CD4-positive, alpha-beta T cell treated with Interleukin-4 for 4 hours (primary cell): ENCODE measurements around the gene DNAH10.

Experiments used
- DNase-seq: peaks from one replicate; pipeline ENCODE4 v3.0.0-alpha.2; 2020

Gene DNAH10

DNA sequence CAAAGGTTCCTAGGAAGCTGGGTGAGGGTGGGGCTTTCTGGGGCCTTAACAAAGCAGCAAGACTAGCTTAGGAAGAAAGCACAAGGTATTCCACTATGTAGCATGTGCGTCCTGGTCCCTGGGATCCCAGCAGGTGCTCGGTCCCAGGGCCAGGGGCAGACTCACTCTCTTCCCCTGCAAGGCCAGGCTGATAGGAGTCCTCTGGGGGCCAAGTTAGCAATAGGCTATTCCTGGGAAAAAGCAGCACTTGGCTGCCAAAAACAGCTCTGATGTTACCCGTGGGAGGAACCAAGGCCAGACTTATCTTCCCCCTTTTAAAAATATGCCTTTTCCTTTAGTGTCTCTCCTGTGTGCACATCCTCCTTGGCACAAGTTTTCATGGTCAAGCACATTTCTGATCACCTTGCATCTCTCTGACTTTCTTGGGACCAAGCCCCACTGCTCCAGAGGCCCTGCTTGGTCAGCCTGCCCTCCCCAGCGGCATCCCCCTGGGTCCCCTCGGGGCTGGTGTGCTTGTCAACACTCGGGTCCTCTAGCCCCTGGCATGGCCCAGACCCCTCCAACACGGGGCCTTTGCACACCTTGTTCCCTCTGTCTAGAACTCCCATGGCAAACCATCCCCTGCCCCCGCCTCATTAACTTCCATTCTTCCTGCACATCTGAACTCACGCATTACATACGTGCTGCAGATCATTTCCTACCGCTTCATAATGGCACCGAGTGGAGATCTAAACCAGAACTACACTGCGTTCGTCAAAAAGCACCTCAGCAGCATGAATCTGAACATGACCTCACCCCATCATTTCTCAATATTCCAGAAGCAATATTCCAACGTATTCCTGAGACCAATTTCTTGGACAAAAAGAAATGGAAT lies 188.6 kb downstream of the DNAH10 start:
- no peak for DNase-seq

DNA sequence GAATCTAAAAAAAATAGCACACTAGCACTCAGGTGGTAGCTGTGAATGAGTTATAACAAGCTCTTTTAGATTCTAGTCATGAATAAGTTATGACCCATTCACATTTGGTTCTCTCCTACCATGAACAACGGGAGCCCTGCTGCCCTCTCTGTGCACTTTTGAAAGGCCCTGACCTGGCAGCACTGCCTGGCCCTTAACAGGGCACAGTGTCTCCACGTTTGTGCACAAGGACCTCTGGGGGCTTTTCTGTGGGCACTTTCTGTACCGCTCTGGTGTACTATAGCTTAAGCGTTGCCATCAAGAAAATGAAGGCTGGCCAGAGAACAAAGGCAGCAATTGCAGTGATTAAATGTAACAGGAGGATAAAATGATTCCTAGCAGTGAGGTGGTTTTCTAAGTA lies 189.4 kb downstream of the DNAH10 start:
- DNase-seq = no peak

DNA sequence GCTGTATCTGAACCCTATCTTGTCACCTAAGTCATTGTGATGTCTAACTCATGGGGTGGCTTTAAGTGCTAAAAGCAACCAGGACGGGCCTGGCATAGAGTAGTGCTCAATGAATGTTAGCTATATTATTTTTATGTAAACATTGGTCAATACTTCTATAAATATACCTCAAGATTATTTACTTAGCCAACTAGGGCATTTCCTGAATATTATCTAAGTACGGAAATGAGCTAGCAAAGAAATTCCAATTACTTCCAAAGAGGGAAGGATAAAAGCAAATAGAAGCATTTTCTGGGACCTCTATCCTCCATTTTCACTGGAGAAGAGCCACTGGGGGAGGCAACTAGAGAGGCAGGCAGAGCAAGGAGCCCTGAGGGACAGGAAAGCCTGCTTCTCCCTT lies 189.9 kb downstream of the DNAH10 start:
- no peak for DNase-seq

DNA sequence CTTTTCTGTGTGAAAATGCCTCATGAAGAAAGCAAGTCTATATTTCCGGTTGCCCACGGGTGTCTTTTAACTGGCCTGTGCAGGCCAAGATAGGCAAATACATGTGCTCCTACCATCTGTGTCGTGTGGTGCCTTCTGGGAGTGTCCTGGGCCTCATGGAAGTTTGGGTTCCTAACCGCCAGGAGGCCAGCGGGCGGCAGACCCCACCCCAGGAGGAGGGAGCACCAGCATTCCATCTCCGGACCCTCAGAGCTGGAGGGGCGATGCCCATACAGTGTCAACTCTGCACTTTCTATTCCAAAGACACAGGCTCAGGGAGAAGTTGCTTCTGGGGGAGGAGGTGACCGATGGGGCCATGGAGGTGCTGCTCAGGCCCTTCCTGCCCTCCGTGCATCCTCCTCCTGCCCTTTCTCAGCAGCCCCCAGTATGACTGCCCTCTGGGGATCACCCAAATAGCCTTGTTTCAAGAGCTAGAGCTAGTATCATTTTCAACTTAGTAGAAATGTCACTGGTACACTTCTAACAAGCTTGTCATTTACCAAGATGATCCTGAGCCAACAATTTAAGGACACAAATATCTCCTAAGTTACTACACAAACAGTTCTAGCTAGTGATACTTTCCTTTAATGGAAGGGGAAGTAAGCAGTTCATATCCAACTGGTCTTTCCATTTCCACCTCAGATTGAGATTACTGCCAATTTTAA lies 192.7 kb downstream of the DNAH10 start:
- DNase-seq = no peak

DNA sequence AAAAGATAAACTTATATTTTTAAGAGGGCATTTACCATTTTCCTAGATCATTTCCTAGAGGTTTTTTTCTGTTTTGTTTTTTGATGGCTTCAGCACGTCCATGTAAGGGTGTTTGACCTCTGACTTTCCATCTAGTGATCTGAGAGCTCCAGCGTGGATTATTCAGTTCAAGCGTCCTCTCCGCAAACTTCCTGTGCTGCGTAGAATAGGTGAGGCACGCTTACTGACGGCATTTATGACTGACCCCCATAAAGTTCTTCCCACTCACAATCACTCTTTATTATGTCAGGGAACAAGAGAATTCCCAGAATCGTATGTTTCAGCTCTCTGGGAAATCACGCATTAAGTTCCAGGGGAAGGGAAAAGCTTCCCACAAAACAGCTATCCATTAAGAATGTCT lies 194.1 kb downstream of the DNAH10 start:
- no peak for DNase-seq

DNA sequence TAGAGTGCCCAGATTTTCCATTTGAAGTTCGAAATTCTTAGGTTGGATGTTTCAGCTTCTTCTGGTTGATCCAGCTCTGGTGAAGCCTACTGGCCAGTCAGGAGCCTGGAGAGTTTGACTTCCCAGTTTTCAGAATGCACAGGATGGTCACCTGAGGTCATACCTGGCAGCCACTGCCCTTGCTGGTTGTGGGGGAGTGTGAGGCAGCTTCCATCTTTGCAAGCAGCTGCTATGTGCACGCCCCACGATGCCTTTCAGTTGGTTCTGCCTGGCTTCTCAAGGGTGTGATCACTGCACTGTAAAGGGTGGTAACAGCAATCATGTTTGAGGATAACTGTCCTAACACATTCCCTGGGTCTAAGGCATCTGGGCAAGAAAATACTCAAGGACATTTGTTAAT lies 195.1 kb downstream of the DNAH10 start:
- DNase-seq = no peak

DNA sequence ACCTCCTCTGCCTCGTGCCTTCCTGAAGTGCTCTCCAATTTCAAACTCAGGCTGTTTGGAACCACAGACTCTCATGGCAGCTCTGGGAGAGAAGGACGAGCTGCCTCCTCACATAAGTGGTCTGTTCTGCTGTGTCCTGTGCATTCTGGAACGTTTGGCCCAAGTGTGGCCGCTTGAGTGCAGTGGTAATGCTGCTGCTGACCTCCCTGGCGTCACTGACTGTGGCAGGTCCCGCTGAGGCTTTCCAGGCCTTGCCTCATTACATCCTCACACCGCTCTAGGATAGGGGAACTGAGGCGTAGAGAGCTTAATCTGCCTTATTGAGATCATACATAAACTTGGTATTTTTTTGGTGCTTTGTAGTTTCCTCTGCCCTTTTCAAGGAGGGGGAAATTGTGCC lies 196.4 kb downstream of the DNAH10 start:
- DNase-seq = no peak

DNA sequence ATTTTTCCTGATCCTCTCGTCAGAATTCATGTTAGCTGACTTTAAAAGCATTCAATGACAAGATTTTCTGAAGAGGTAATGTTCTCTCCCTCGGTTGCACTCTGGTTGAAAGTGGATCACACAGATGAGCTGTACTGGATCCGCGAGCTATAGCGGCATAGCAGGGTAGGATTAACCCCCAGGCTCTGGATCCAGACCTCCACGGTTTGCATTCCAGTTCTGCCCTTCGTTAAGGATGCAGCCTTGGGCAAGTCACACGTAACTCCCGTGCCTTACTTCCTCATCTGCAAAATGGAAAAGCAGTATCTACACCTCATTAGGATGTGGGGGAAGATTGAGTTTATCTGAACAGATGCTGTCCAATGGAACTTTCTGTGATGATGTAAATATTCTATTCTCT lies 196.8 kb downstream of the DNAH10 start:
- no peak for DNase-seq

DNA sequence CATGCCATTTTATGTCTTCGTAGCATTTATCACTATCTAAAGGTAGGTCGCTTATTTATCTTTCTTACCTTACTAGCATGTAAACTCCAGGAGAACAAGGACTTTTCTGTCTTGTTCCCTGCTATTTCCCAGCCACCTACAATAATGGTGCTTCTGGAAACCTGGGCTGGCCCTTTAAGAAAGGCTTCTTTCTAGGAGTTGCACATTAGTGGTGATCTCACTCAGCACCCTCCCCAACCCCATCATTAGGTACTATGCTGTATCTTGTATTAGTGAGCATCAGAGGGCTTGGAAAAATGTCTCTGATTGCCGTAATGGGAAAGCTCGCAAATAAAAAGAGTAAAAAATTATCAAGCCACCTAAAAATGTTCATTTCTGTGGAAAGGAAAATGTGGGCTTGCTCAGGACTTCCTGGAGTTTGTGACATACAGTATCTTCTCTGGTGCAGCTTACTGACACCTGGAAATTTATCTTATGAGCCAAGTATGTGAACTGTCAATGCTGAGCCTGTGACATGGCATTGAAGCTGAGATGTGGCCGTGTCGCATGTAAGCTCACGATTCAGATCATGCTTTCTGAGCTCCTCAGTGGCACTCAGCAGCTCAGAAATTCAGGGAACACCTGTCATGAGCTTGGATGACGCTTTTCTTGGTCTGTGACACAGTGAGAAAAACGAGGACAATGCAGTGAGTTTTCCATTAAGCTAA lies 198.1 kb downstream of the DNAH10 start:
- DNase-seq = no peak

DNA sequence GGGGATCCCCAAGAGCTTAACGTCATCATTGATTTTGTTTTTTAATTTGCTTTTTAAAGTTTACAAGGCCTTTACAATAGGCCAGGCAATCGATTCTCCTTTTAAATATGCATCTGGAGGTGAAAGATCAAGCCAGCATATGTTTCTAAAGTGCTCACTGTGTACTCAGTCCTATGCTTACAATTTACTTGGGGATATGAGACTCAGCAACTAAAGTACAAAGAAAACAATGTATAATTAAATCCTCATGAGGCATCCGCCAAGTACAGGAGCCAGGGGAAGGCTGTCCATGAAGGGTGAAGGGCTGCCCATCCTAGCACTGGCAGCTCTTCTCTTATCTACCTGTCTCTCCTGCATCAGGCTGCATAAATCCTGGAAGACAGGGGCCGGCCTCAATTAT lies 198.8 kb downstream of the DNAH10 start:
- no peak for DNase-seq

DNA sequence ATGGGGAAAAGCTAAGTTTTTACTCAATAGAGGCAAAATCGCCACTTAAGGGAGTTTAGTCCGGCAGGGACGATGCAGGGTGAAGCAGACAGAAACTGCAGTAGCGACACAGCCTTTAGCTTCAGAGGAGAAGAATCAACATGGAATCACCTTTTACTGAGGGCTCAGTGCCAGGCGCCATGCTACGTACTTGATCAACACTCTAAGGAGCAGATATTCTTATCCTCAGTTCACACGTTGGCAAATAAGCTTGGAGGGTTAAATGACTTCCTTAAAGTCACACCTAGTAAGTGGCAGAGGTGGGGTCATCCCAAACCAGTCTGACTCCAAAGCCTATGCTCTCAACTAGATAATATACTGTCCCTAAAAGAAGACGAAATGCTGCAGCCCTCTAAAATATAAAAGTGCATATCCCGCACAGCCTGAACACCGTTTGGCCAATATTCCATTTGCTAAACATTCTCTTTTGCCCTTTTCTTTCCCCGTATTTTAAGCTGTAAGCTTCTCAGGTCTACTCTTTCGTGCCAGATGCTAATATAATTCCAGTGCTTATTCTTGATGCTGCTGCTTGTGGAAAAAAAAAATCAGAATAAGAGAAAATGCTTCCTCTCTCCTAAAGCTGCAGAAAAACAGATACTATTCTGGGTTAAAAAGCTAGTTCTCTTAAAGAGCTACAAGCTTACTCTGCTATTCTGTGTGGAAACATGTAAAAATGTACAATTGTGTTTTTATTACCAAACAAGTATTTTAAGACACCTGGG lies 199.7 kb downstream of the DNAH10 start:
- DNase-seq = no peak

DNA sequence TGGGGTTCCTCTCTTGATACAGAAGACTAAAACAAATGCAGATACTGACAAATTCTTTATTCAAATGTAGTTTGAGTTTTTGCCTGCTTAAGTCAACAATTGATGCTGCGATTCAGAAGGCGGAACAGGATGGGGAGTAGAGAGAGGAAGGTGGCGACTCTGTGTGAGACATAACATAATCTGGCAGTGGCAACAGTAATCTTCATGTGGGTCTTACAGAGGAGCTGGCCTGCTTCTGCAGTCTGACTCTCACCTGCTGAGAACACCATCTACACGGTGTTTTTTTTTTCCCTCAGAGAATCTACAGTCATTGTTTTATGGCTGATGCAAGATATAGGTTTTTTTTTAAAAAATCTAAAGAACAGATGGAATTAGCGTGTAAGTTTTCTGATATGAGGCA lies 200.4 kb downstream of the DNAH10 start:
- no peak for DNase-seq

DNA sequence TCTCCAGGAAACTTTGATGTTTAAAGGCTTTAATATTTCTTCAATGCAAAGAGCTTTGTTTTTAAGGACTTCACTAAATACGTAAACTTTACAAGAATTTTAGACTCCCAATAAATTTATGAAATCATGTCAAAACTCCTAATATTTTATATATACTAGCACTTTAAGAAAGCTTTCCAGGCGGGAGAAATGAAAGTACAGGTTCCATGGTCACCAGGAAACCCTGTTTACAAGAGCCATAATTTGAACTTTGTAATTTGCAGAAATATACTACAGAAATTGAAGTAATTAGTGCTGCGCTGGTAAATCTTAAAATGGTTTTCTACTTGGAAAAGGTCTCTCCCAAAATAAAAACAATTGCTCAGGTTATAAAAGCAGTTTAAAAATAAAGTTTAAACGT lies 201.7 kb downstream of the DNAH10 start:
- DNase-seq = no peak

DNA sequence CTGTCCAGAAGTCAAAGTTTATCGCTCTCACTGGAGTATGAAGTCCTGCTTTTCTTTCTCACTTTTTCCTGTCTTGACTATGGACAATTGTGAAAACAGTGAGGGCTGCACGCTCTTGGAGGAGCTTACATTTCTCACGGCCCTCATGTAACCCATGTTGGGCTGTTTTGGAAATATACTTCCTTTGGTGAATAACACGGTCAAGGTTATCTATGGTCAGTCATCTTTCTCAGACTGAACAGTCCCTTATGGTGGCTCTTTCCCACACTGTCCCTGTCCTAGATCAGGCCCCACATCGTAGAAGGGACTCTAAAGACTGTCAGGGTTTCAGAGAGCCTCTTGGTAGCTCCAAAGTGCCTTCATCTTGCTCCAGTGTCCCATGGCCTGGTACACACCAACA lies 203.3 kb downstream of the DNAH10 start:
- no peak for DNase-seq

DNA sequence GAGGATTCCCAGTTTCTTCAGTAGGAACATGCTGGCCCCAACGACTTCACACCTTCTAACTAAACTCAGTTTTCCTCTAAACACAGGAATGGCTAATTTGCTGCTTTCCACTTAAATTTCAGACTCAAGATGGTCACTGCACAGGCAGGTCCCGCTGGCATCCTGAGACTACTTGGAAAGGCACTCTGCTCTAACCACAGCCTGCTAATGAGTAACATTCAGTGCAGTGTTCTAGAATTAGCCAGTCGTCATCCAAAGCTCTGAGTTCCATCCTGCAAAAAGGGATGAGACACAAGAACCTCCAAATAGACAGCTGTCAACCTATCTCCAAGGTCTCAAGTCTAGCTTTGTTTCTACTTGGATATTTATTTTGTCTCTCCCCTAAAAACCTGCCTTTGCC lies 204.5 kb downstream of the DNAH10 start:
- no peak for DNase-seq

DNA sequence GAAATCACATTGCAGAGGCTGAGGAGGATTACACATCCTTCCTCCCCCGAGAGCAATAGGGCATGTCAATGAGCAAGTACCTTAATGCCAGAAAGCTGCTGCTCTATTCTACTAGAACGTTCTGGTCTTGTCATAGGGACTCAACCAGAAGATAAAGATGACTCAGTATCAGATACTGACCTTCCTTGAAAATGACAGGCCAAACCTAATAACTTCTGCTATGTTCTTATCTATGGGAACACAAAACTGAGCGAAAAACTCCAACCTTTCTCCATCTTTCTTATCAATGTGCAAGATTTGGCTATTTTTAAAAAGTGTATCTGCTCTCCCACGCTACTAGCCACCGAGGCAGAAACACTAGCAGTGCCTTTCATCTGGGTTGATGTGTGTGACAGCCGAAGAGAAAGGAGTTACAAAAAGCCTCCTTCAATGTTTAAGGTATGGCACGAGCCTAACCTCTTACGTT lies 205.1 kb downstream of the DNAH10 start:
- DNase-seq = no peak

DNA sequence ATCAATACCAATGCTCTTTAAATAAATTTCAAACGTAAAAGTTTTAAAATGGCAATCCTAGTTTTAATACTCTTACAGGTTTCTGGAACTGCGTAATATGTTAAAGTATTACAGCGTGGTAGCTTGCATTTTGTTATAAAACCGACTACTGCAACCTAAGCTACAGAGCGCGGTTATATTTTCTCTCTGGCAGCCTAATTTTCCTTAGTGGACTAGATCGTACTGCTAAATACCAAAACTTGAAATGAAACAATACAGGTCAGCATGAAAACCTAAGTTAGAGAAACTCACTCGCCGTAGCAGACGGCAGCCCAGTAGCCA lies 209.3 kb downstream of the DNAH10 start:
- DNase-seq = no peak

DNA sequence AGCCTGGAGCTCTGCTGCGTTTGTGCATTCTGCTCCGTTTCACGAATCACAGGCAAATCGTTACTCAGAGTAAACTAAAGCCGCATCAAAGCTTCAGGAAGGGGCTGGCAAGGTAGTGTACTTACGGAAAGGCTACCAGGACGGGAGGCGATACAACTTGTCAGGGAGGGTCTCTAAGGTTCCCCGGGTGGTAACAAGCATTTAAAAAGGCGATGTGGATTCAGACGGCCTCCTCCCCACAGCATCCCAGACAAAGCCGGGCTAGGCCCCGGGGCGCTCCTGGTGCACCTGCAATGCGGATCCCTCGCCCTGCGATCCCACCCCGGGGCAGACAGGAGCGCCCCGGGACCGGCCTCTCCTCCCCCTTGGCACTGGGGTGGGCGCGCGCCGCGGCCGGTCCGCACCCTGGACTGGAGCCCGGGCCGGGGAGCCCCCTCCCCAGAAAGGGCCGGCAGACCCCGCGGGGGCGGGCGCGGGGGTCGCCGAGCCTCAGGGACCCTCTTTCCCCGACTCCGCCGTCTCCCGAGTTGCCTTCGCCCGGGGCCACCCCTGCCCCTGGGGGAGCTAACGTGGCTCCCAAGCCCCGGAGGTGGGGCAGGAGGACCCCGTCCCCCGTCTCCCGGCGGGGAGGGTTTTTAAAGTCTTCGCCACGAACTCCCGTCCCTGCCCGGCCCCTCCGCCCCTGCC lies 209.8 kb downstream of the DNAH10 start:
- DNase-seq = peak; percentile 46

DNA sequence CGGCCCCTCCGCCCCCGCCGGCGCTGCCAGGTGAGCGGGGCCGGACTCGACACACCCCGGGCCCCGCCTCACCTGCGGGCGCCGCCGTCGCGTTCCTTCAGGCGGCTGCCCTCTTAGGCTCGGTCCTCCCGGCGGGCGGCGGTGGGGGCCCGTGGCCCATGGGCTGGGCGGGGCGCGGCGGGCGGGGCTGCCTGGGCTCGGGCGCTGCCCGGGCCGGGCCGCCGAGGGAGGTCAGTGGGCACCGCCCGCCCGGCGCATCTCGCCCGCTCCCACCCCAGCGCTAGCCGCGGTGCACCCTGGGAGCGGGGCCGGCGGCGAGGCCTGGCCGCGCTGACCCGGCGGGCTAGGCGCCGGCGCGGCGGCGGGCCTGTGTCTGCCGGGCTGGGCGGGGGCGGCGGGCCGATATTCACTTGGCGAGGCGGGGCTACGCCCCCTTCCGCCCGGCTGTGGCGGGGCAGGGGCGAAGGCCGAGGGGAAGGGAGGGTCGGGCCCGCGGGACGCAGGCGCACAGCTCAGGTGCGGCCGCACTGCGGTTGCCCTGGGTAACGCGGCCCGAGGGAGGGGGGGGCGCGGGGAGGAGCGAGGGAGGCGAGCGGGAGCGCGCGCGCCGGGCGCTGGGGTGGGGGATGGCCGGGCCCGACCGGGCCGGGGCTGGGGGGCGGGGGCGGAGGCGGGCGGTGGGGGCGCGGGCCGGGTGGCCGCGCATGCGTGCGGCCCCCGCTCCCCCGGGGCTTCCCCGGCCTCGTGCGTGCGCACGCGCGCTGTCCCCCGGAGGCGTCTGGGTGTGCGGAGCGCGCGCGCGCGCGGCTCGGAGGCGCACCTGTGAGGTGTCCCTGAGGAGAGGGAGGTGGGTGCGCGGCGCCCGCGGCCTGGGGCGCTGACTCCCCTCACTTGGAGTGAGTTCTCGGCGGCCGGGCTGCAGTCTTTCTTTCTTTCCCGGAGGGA lies 210.6 kb downstream of the DNAH10 start, which contains the start of the genes CCDC92 and ZNF664:
CCDC92 (minus strand) TSS at position 375 of the 945 bp plus-strand sequence. CDS start 28,526 bp downstream, outside the sequence.
ZNF664 (plus strand) TSS at position 759 of the 945 bp plus-strand sequence. CDS start 38,930 bp downstream, outside the sequence.
- peak; percentile 96 for DNase-seq

DNA sequence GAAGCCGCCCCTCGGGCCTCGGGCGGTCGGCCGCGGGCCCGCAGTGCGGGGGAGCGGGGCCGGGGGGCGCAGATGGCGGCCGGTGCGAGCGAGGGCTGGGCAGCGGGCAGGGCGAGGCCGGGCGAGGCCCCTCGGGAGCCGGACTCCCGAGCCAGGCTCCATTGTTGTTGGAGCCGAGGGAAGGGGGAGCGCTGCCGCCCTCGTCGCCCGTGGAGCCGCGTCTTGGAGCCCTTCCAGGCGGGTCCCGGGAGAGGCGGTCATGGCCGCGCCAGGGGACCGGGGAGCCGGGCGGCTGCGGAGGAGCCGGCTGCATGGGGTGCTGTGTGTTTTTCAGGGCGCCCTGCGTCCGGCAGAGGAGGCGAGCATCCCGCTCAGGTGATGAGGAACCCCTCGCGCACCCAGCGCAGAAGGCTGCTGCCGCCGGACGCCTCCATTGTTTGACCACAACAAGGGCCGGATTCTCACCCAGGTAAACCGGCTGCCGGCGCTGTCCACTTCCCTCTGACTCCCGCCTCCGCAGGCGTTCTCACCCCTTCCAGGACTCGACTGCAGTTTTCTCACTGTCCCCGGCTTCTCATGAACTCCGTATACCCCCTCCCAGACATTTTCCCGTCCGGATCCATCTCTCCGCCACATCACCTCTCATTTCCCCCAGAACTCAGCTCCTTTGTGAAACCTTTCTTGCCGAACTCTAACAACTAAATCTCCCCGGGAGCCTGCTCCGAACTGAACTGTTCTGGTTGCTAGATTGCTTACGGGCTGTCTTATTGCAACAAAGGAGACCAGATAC lies 211.6 kb downstream of the DNAH10 start:
- no peak for DNase-seq
